Fibroblast of lung (primary cell): Measurements from ENCODE around the gene GEMIN5.

Source experiments
- CTCF ChIP-seq, 2 donors: IDR thresholded peaks in 1 of 2; conservative IDR thresholded peaks in 1 of 2; 1 replicate in 1 of 2; 2 replicates in 1 of 2; pipeline ENCODE4 v1.5.1; 2011 to 2012; ENCODE audit warnings: low read length in 2 of 2, control low read depth in 1 of 2, inconsistent platforms in 1 of 2, low read depth in 1 of 2, mild to moderate bottlenecking in 1 of 2
- EZH2 ChIP-seq: IDR thresholded peaks from 2 replicates; pipeline ENCODE4 v1.5.1; 2012; ENCODE audit warnings: low read length, control low read depth, mild to moderate bottlenecking; ENCODE audit errors: missing control alignments

DNA sequence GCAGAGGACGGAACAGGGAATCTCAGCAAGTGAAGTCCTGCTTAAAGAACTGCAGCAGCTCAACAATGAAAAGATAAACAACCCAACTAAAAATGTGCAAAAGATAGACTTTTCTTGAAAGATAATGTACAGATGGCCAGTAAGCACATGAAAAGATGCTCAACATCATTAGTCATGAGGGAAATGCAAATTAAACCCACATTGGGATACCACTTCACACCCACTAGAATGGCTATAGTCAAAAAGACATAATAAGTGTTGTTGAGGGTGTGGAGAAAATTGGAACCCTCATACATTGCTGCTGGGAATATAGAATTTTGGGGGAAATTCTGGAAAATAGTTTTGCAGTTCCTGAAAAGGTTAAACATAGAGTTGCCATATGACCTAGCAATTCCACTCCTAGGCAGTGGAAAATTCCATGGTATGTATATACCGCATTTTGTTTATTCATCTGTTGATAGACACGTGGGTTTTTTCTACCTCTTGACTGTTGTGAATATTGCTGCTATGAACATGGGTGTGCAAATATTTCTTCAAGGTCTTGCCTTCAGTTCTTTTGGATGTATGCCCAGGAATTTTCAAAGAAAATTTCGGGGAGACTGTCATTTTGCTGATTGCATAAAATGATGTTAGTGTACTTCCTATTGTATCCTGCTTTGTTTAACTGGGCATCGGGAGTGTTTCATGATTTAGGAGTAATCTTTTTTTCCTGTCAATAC is 72.4 kb downstream of the GEMIN5 start:
- TF ChIP-seq CTCF (conservative IDR thresholded peaks at IDR 0.05 in 1 of 2, IDR thresholded peaks at IDR 0.05 in 1 of 2; ENCODE audit: low read depth in 1 of 2, low read length in 2 of 2) = no peak
- TF ChIP-seq EZH2 = no peak
